IPS-18a (cell line): Measurements from ENCODE around the gene AHRR.
"Not testable (repeated sequence)": the region's sequence is repeated elsewhere in the genome, so short reads cannot be mapped to it uniquely, and the experiment has no call there.

Experiments
- H3K27ac ChIP-seq: one replicate; pipeline ENCODE4 v1.5.1; 2013; ENCODE audit warnings: low read length
- H3K27me3 ChIP-seq: one replicate; pipeline ENCODE4 v1.6.1; 2013; ENCODE audit warnings: mild to moderate bottlenecking, low read length; ENCODE audit not compliant: control insufficient read depth, insufficient read depth
- H3K36me3 ChIP-seq: one replicate; pipeline ENCODE4 v1.6.1; 2013; ENCODE audit warnings: low read depth, low read length; ENCODE audit not compliant: control insufficient read depth
- H3K4me1 ChIP-seq: one replicate; pipeline ENCODE4 v1.6.1; 2013; ENCODE audit warnings: low read depth, low read length; ENCODE audit not compliant: control insufficient read depth
- H3K4me3 ChIP-seq: one replicate; pipeline ENCODE4 v1.5.1; 2013; ENCODE audit warnings: low read length
- H3K9ac ChIP-seq: one replicate; pipeline ENCODE4 v1.6.1; 2013; ENCODE audit warnings: mild to moderate bottlenecking, low read length, moderate library complexity
- H3K9me3 ChIP-seq: one replicate; pipeline ENCODE4 v1.6.1; 2013; ENCODE audit warnings: low read depth, low read length; ENCODE audit not compliant: control insufficient read depth

AHRR gene

GRCh38 chr5:410911-411517 lies 89.5 kb downstream of the AHRR start:
- Histone ChIP-seq H3K4me3 (no peak overlapping the region), H3K9ac (no peak overlapping the region), H3K27me3 (no peaks in the 10 kb centered on the region), H3K36me3 (no peaks in the 10 kb centered on the region), H3K4me1 (peaks cover 6% of the 10 kb centered on the region), H3K27ac (no peak overlapping the region), H3K9me3 (no peaks in the 10 kb centered on the region)

- Histone ChIP-seq H3K9me3 (no peaks in the 10 kb centered on the region), H3K4me1 (peaks cover 6% of the 10 kb centered on the region), H3K27me3 (no peaks in the 10 kb centered on the region), H3K4me3 (no peak overlapping the region), H3K36me3 (no peaks in the 10 kb centered on the region), H3K9ac (no peak overlapping the region), H3K27ac (no peak overlapping the region)
These were observed 90.2 kb downstream of the AHRR start for GRCh38 chr5:411728-412127.

- not testable (repeated sequence) for H3K36me3 ChIP-seq, H3K27me3 ChIP-seq, H3K4me1 ChIP-seq, H3K9me3 ChIP-seq
- H3K27ac ChIP-seq: peak overlapping the region; percentile 78
- peak overlapping the region; percentile 22 for H3K4me3 ChIP-seq
- peak overlapping the region; percentile 71 for H3K9ac ChIP-seq
These were observed 93.7 kb downstream of the AHRR start for GRCh38 chr5:414991-415927.

GRCh38 chr5:415928-416635 lies 94.6 kb downstream of the AHRR start:
- no peak overlapping the region for H3K27ac ChIP-seq
- peak overlapping the region; percentile 71 for H3K9ac ChIP-seq
- H3K27me3 ChIP-seq: no peaks in the 10 kb centered on the region
- H3K4me3 ChIP-seq: peak overlapping the region; percentile 22
- no peaks in the 10 kb centered on the region for H3K36me3 ChIP-seq
- peaks cover 5% of the 10 kb centered on the region for H3K4me1 ChIP-seq
- H3K9me3 ChIP-seq: no peaks in the 10 kb centered on the region

- Histone ChIP-seq H3K9ac (no peak overlapping the region), H3K4me3 (no peak overlapping the region), H3K4me1 (peaks cover 3% of the 10 kb centered on the region), H3K27ac (no peak overlapping the region), H3K36me3 (no peaks in the 10 kb centered on the region), H3K9me3 (no peaks in the 10 kb centered on the region), H3K27me3 (no peaks in the 10 kb centered on the region)
These were observed 95.1 kb downstream of the AHRR start for GRCh38 chr5:416636-416960.

GRCh38 chr5:417301-418161 lies 96.0 kb downstream of the AHRR start:
- no peak overlapping the region for H3K4me3 ChIP-seq
- H3K36me3 ChIP-seq: no peaks in the 10 kb centered on the region
- no peaks in the 10 kb centered on the region for H3K27me3 ChIP-seq
- peaks cover 3% of the 10 kb centered on the region for H3K4me1 ChIP-seq
- H3K27ac ChIP-seq: no peak overlapping the region
- H3K9me3 ChIP-seq: no peaks in the 10 kb centered on the region
- H3K9ac ChIP-seq: no peak overlapping the region

- Histone ChIP-seq H3K4me1 (peaks cover 3% of the 10 kb centered on the region), H3K27me3 (no peaks in the 10 kb centered on the region), H3K36me3 (no peaks in the 10 kb centered on the region), H3K9me3 (no peaks in the 10 kb centered on the region), H3K9ac (no peak overlapping the region), H3K27ac (no peak overlapping the region), H3K4me3 (no peak overlapping the region)
These were observed 96.9 kb downstream of the AHRR start for GRCh38 chr5:418162-419121.

- Histone ChIP-seq H3K27me3 (no peaks in the 10 kb centered on the region), H3K4me1 (peaks cover 3% of the 10 kb centered on the region), H3K4me3 (no peak overlapping the region), H3K36me3 (no peaks in the 10 kb centered on the region), H3K27ac (no peak overlapping the region), H3K9ac (no peak overlapping the region), H3K9me3 (no peaks in the 10 kb centered on the region)
These were observed 98.5 kb downstream of the AHRR start for GRCh38 chr5:419970-420369.

- no peaks in the 10 kb centered on the region for H3K9me3 ChIP-seq
- peaks cover under 1% of the 10 kb centered on the region for H3K4me1 ChIP-seq
- no peak overlapping the region for H3K9ac ChIP-seq
- no peak overlapping the region for H3K4me3 ChIP-seq
- H3K27ac ChIP-seq: no peak overlapping the region
- no peaks in the 10 kb centered on the region for H3K27me3 ChIP-seq
- H3K36me3 ChIP-seq: no peaks in the 10 kb centered on the region
These were observed 99.2 kb downstream of the AHRR start for GRCh38 chr5:420632-421286.

- Histone ChIP-seq H3K27ac (no peak overlapping the region), H3K4me3 (no peak overlapping the region), H3K36me3 (no peaks in the 10 kb centered on the region), H3K9ac (no peak overlapping the region), H3K9me3 (no peaks in the 10 kb centered on the region), H3K4me1 (no peaks in the 10 kb centered on the region), H3K27me3 (no peaks in the 10 kb centered on the region)
These were observed 99.9 kb downstream of the AHRR start for GRCh38 chr5:421287-421880.
